CD14-positive monocyte (primary cell): ENCODE measurements around the gene C5orf58. TPM values are rescaled to one million over a fixed set of nuclear protein-coding genes. Genes with fewer than 3 reads are reported as not detected.

Source experiments
- DNase-seq, 3 donors: peaks; one replicate each; pipeline ENCODE4 v3.0.0-alpha.2; 2011 to 2022
- H2AFZ ChIP-seq: 2 replicates; pipeline ENCODE4 v1.6.0; 2012; ENCODE audit warnings: mild to moderate bottlenecking, low read depth, low read length, inconsistent platforms; ENCODE audit not compliant: insufficient read depth, poor library complexity, severe bottlenecking
- H3K27ac ChIP-seq, 2 donors: 1 replicate in 1 of 2; 2 replicates in 1 of 2; pipeline ENCODE4 v1.5.1; 2012 to 2013; ENCODE audit warnings: low read length in 2 of 2, control low read depth in 1 of 2, inconsistent platforms in 1 of 2, low read depth in 1 of 2, mild to moderate bottlenecking in 1 of 2
- H3K27me3 ChIP-seq, 2 donors: one replicate each; pipeline versions ENCODE4 v1.6.0 to v1.6.1; 2011 to 2013; ENCODE audit warnings: low read length in 2 of 2; ENCODE audit not compliant: control insufficient read depth in 2 of 2, insufficient read depth in 2 of 2
- H3K36me3 ChIP-seq, 2 donors: replicated peaks in 1 of 2; 1 replicate in 1 of 2; 2 replicates in 1 of 2; pipeline versions ENCODE4 v1.5.1 to v1.6.1; 2012 to 2013; ENCODE audit warnings: low read length in 2 of 2, control low read depth in 1 of 2, inconsistent platforms in 1 of 2, mild to moderate bottlenecking in 1 of 2; ENCODE audit not compliant: insufficient read depth in 2 of 2, control insufficient read depth in 1 of 2
- H3K4me1 ChIP-seq, 2 donors: 1 replicate in 1 of 2; 2 replicates in 1 of 2; pipeline versions ENCODE4 v1.5.1 to v1.6.1; 2012 to 2013; ENCODE audit warnings: low read length in 2 of 2, control low read depth in 1 of 2, inconsistent platforms in 1 of 2, mild to moderate bottlenecking in 1 of 2, moderate library complexity in 1 of 2; ENCODE audit not compliant: insufficient read depth in 2 of 2, control insufficient read depth in 1 of 2
- H3K4me2 ChIP-seq: replicated peaks from 2 replicates; pipeline ENCODE3; 2012; ENCODE audit warnings: low read length, moderate library complexity, mild to moderate bottlenecking; ENCODE audit not compliant: poor library complexity, severe bottlenecking; ENCODE audit errors: extremely low read depth
- H3K4me3 ChIP-seq, 3 experiments: fragments of 200-600 bp in 1 of 3; sonication (generic) in 1 of 3; replicated peaks in 1 of 3; 1 replicate in 2 of 3; 2 replicates in 1 of 3; pipeline ENCODE4 v1.5.1; 2011 to 2013; ENCODE audit warnings: low read length in 3 of 3, mild to moderate bottlenecking in 3 of 3, control low read depth in 2 of 3, low read depth in 2 of 3, inconsistent platforms in 1 of 3, moderate library complexity in 1 of 3
- H3K79me2 ChIP-seq: 2 replicates; pipeline ENCODE4 v1.6.0; 2012; ENCODE audit warnings: mild to moderate bottlenecking, control low read depth, inconsistent platforms, low read length, moderate library complexity; ENCODE audit not compliant: insufficient read depth
- H3K9ac ChIP-seq: 2 replicates; pipeline ENCODE4 v1.6.0; 2017; ENCODE audit warnings: low read length, mild to moderate bottlenecking; ENCODE audit not compliant: insufficient read depth, poor library complexity, severe bottlenecking
- H3K9me3 ChIP-seq, 2 donors: replicated peaks in 1 of 2; 1 replicate in 1 of 2; 2 replicates in 1 of 2; pipeline versions ENCODE4 v1.5.1 to v1.6.1; 2012 to 2013; ENCODE audit warnings: low read length in 2 of 2, control low read depth in 1 of 2; ENCODE audit not compliant: control insufficient read depth in 1 of 2, insufficient read depth in 1 of 2
- H4K20me1 ChIP-seq: 2 replicates; pipeline ENCODE4 v1.6.0; 2012; ENCODE audit warnings: mild to moderate bottlenecking, low read length, control low read depth, moderate library complexity; ENCODE audit not compliant: insufficient read depth
- H3K27ac Mint-ChIP-seq, 7 donors: one replicate each; pipeline ENCODE4 v1.8.0; 2020; ENCODE audit warnings: mild to moderate bottlenecking in 7 of 7, mixed read lengths in 7 of 7, moderate library complexity in 6 of 7, inconsistent platforms in 2 of 7
- H3K27me3 Mint-ChIP-seq, 3 donors: one replicate each; pipeline ENCODE4 v1.8.0; 2021 to 2022; ENCODE audit warnings: low read depth in 3 of 3, mild to moderate bottlenecking in 3 of 3, mixed read lengths in 3 of 3, moderate library complexity in 3 of 3, inconsistent platforms in 1 of 3
- H3K36me3 Mint-ChIP-seq, 2 donors: one replicate each; pipeline ENCODE4 v1.8.0; 2020; ENCODE audit warnings: mixed read lengths in 2 of 2, inconsistent platforms in 1 of 2, mild to moderate bottlenecking in 1 of 2
- H3K4me1 Mint-ChIP-seq: one replicate; pipeline ENCODE4 v1.8.0; 2020; ENCODE audit warnings: mild to moderate bottlenecking, mixed read lengths
- H3K4me3 Mint-ChIP-seq, 2 donors: one replicate each; pipeline ENCODE4 v1.8.0; 2020; ENCODE audit warnings: mild to moderate bottlenecking in 2 of 2, mixed read lengths in 2 of 2, moderate library complexity in 1 of 2
- H3K9me3 Mint-ChIP-seq, 7 donors: one replicate each; pipeline ENCODE4 v1.8.0; 2020 to 2022; ENCODE audit warnings: mixed read lengths in 7 of 7, mild to moderate bottlenecking in 6 of 7, moderate library complexity in 6 of 7, inconsistent platforms in 2 of 7
- CTCF ChIP-seq: fragments of 200-600 bp; IDR thresholded peaks from one replicate; pipeline ENCODE4 v1.8.0; 2022; ENCODE audit warnings: antibody characterized with exemption, mild to moderate bottlenecking
- WGBS: methylation state at CpG from one replicate; pipeline ENCODE4 v1.1.5; 2013; ENCODE audit warnings: missing lambda C conversion rate; ENCODE audit not compliant: insufficient coverage; 5-methylcytosine and 5-hydroxymethylcytosine counted together
- intact Hi-C, 2 donors: fragments of 100-400 bp; cut with micrococcal nuclease; formaldehyde crosslinking; loops; one replicate each; pipeline versions ENCODE4 v1.15.0 to v1.15.1; 2023
- polyA minus RNA-seq: library from RNA; depleted of rRNA, polyadenylated mRNA; stranded (reverse); fragments of >200 nt; gene quantifications from 2 replicates; pipeline ENCODE4 v1.2.3, GENCODE V29; 2012
- polyA plus RNA-seq, 3 donors: library from polyadenylated mRNA; depleted of rRNA in 1 of 3; unstranded in 2 of 3; stranded (reverse) in 1 of 3; fragments of 300-500 nt in 2 of 3; fragments of >200 nt in 1 of 3; fragmentation: Illumina TruSeq in 2 of 3; gene quantifications; 1 replicate in 2 of 3; 2 replicates in 1 of 3; pipeline ENCODE4 v1.2.3, GENCODE V29; 2012 to 2021
- total RNA-seq, 12 experiments: library from RNA in 1 of 12; stranded (reverse) in 1 of 12; fragments of 120-200 nt in 1 of 12; gene quantifications; one replicate each; pipeline ENCODE4 v1.2.4 and lab custom pipeline; 2013 to 2026; ENCODE audit warnings: mixed read lengths in 6 of 12, inconsistent platforms in 1 of 12

C5orf58 gene
- total RNA-seq (2013), result not detected
- polyA plus RNA-seq (under 1 TPM in 1 of 3 donors, not detected in 2; 0.46 TPM), polyA minus RNA-seq (not detected in 2 replicates), total RNA-seq (lab: John Stamatoyannopoulos, UW) (0 to 1.4 (median 0.05) reads per million in 11 experiments)

- H3K27ac ChIP-seq, result no peak within 1 kb of the TSS
- H3K4me3 ChIP-seq, result no peak within 1 kb of the TSS
- H3K9me3 ChIP-seq, result no peaks in the 10 kb centered on the region
- Mint-ChIP-seq H3K4me3 (no peak within 1 kb of the TSS), H3K27ac (no peak within 1 kb of the TSS), H3K27me3 (no peaks in the 10 kb centered on the region), H3K36me3 (peaks cover 8 to 11% of the 10 kb centered on the region in 2 donors), H3K9me3 (peaks cover 0 to 2% (median 0%) of the 10 kb centered on the region in 7 donors), H3K4me1 (no peaks in the 10 kb centered on the region)
- no peak within 1 kb of the TSS for H2AFZ ChIP-seq
- no peaks in the 10 kb centered on the region for H4K20me1 ChIP-seq
- H3K4me2 ChIP-seq, result no peak within 1 kb of the TSS
- no peak within 1 kb of the TSS for H3K9ac ChIP-seq
- no peaks in the 10 kb centered on the region for H3K4me1 ChIP-seq
- TF ChIP-seq CTCF, result no peak
- no peaks in the 10 kb centered on the region for H3K79me2 ChIP-seq
- intact Hi-C loops, result no loop called here
- H3K36me3 ChIP-seq, result no peaks in the 10 kb centered on the region
- H3K27me3 ChIP-seq, result no peaks in the 10 kb centered on the region
- 98% methylated on average over 18 of the region's 27 CpGs for WGBS
- no peak for DNase-seq
Observed at GRCh38 chr5:170232786-170233185, at the start of gene C5orf58. Gene C5orf58, plus strand, starts transcription at chr5:170232985. Its CDS starts 1,992 bp downstream, at chr5:170234977.

GRCh38 chr5:170183816-170184687, 48.7 kb upstream of the C5orf58 start:
- Histone ChIP-seq H3K36me3 (no peaks in the 10 kb centered on the region), H3K27ac (no peak overlapping the region), H3K79me2 (no peaks in the 10 kb centered on the region), H3K4me3 (no peak overlapping the region), H3K9ac (no peak overlapping the region), H2AFZ (no peak overlapping the region), H4K20me1 (no peaks in the 10 kb centered on the region), H3K27me3 (no peaks in the 10 kb centered on the region), H3K4me1 (no peaks in the 10 kb centered on the region), H3K9me3 (no peaks in the 10 kb centered on the region), H3K4me2 (no peak overlapping the region)
- Mint-ChIP-seq H3K4me1 (peaks cover 2% of the 10 kb centered on the region), H3K27me3 (peaks cover 0 to 7% (median 2%) of the 10 kb centered on the region in 3 donors), H3K27ac (no peak overlapping the region), H3K9me3 (no peaks in the 10 kb centered on the region), H3K36me3 (no peaks in the 10 kb centered on the region), H3K4me3 (no peak overlapping the region)
- peak; percentile 19 to 51 (median 51) for DNase-seq
- WGBS, result 51% methylated on average over 8 of the region's 12 CpGs
- peak; percentile 89 for TF ChIP-seq CTCF
- intact Hi-C loops, result loop anchor here (2.0 kb wide), 1 partner anchor 83 kb away; no protein-coding TSS in a partner anchor
